Neural progenitor cell (in vitro differentiated cells): ENCODE results near the gene RTN4RL1. TPM values are rescaled to one million over a fixed set of nuclear protein-coding genes. Genes with fewer than 3 reads are reported as not detected.
A peak's percentile ranks its signal among the peaks of the same experiment; 100 is the strongest.

Experiments
- DNase-seq: peaks from one replicate; pipeline ENCODE4 v3.0.0-alpha.2; 2016; ENCODE audit warnings: low spot score
- H2AFZ ChIP-seq: fragments of 200-600 bp; sonication (generic); replicated peaks from 2 replicates; pipeline ENCODE4 v1.6.1; 2016; ENCODE audit warnings: antibody characterized with exemption
- H3F3A ChIP-seq: fragments of 200-600 bp; sonication (generic); 2 replicates; pipeline ENCODE4 v1.6.1; 2016; ENCODE audit warnings: antibody characterized with exemption, low read depth
- H3K27ac ChIP-seq: fragments of 200-600 bp; sonication (generic); 2 replicates; pipeline ENCODE4 v1.5.1; 2016; ENCODE audit warnings: mild to moderate bottlenecking
- H3K27me3 ChIP-seq: fragments of 200-600 bp; sonication (generic); 2 replicates; pipeline ENCODE4 v1.6.1; 2016; ENCODE audit warnings: mild to moderate bottlenecking, moderate library complexity
- H3K36me3 ChIP-seq: fragments of 200-600 bp; sonication (generic); 2 replicates; pipeline ENCODE4 v1.5.1; 2016
- H3K4me1 ChIP-seq: fragments of 200-600 bp; sonication (generic); 2 replicates; pipeline ENCODE4 v1.6.1; 2016; ENCODE audit warnings: mixed run types
- H3K4me2 ChIP-seq: fragments of 200-600 bp; sonication (generic); 2 replicates; pipeline ENCODE4 v1.6.1; 2016
- H3K4me3 ChIP-seq: fragments of 200-600 bp; sonication (generic); 2 replicates; pipeline ENCODE4 v1.5.1; 2016
- H3K79me2 ChIP-seq: fragments of 200-600 bp; sonication (generic); 2 replicates; pipeline ENCODE4 v1.6.1; 2016; ENCODE audit warnings: low read depth
- H3K9ac ChIP-seq: fragments of 200-600 bp; sonication (generic); 2 replicates; pipeline ENCODE4 v1.6.1; 2016
- H3K9me3 ChIP-seq: fragments of 200-600 bp; sonication (generic); 2 replicates; pipeline ENCODE4 v1.5.1; 2016; ENCODE audit warnings: low read depth
- H4K20me1 ChIP-seq: fragments of 200-600 bp; sonication (generic); 2 replicates; pipeline ENCODE4 v1.6.1; 2016; ENCODE audit warnings: low read depth
- H3K27ac Mint-ChIP-seq: 3 replicates; pipeline ENCODE4 v1.8.0; 2021; ENCODE audit warnings: mixed read lengths
- H3K27me3 Mint-ChIP-seq: 2 replicates; pipeline ENCODE4 v1.8.0; 2022; ENCODE audit warnings: low read depth, mild to moderate bottlenecking, inconsistent platforms, moderate library complexity, mixed read lengths; ENCODE audit not compliant: insufficient read depth
- H3K36me3 Mint-ChIP-seq: 3 replicates; pipeline ENCODE4 v1.8.0; 2021; ENCODE audit warnings: mixed read lengths
- H3K4me1 Mint-ChIP-seq: 3 replicates; pipeline ENCODE4 v1.8.0; 2021; ENCODE audit warnings: mixed read lengths
- H3K4me3 Mint-ChIP-seq: 3 replicates; pipeline ENCODE4 v1.8.0; 2021; ENCODE audit warnings: mild to moderate bottlenecking, moderate library complexity, mixed read lengths
- H3K9me3 Mint-ChIP-seq: 3 replicates; pipeline ENCODE4 v1.8.0; 2020; ENCODE audit warnings: mixed read lengths
- CTCF ChIP-seq: fragments of 200-600 bp; sonication (generic); IDR thresholded peaks from 2 replicates; pipeline ENCODE4 v1.5.1; 2017; ENCODE audit warnings: antibody characterized with exemption, mild to moderate bottlenecking
- EZH2 ChIP-seq: fragments of 200-600 bp; sonication (generic); IDR thresholded peaks from 2 replicates; pipeline ENCODE4 v1.6.1; 2017; ENCODE audit warnings: antibody characterized with exemption, mild to moderate bottlenecking, moderate library complexity
- EZH2phosphoT487 ChIP-seq: fragments of 200-600 bp; sonication (generic); IDR thresholded peaks from 2 replicates; pipeline ENCODE4 v1.6.1; 2017; ENCODE audit warnings: antibody characterized with exemption
- total RNA-seq: library from RNA; depleted of rRNA; stranded (reverse); fragments of >200 nt; gene quantifications from 2 replicates; pipeline ENCODE4 v1.2.3, GENCODE V29; 2015; ENCODE audit warnings: low replicate concordance

RTN4RL1 gene
- total RNA-seq, 1 donor from 2014 or later, result 3.4 TPM

- H3K9ac ChIP-seq, result no peak overlapping the region
These were observed 83.7 kb downstream of the RTN4RL1 start for GRCh38 chr17:1941272-1942065.

GRCh38 chr17:1940810-1941185 lies 84.3 kb downstream of the RTN4RL1 start:
- no peak overlapping the region for H3K4me2 ChIP-seq
- no peaks in the 10 kb centered on the region for H3K9me3 ChIP-seq
- H3K79me2 ChIP-seq, result no peaks in the 10 kb centered on the region
- DNase-seq, result peak; percentile 31
- Mint-ChIP-seq H3K4me3 (no peak overlapping the region), H3K9me3 (no peaks in the 10 kb centered on the region), H3K36me3 (no peaks in the 10 kb centered on the region), H3K4me1 (peaks cover 16% of the 10 kb centered on the region), H3K27ac (peak overlapping the region; percentile 82), H3K27me3 (peaks cover 6% of the 10 kb centered on the region)
- H3K4me1 ChIP-seq, result peaks cover 23% of the 10 kb centered on the region
- H3K36me3 ChIP-seq, result no peaks in the 10 kb centered on the region
- peaks cover 4% of the 10 kb centered on the region for H3F3A ChIP-seq
- no peaks in the 10 kb centered on the region for H4K20me1 ChIP-seq
- TF ChIP-seq EZH2phosphoT487 (no peak), CTCF (no peak), EZH2 (no peak)
- H3K4me3 ChIP-seq, result no peak overlapping the region
- no peak overlapping the region for H3K9ac ChIP-seq
- no peak overlapping the region for H3K27ac ChIP-seq
- H2AFZ ChIP-seq, result no peak overlapping the region
- no peaks in the 10 kb centered on the region for H3K27me3 ChIP-seq

More at GRCh38 chr17:1941272-1942065, 83.7 kb downstream of the RTN4RL1 start:
- Histone ChIP-seq H3F3A (peaks cover 11% of the 10 kb centered on the region), H3K4me2 (peak overlapping the region; percentile 42), H2AFZ (no peak overlapping the region), H3K4me3 (no peak overlapping the region), H3K27me3 (no peaks in the 10 kb centered on the region), H3K4me1 (peaks cover 30% of the 10 kb centered on the region), H4K20me1 (no peaks in the 10 kb centered on the region), H3K9me3 (no peaks in the 10 kb centered on the region), H3K27ac (no peak overlapping the region), H3K36me3 (no peaks in the 10 kb centered on the region), H3K79me2 (no peaks in the 10 kb centered on the region)
- TF ChIP-seq CTCF (no peak), EZH2 (no peak), EZH2phosphoT487 (no peak)
- Mint-ChIP-seq H3K4me3 (no peak overlapping the region), H3K27me3 (peaks cover 6% of the 10 kb centered on the region), H3K4me1 (peaks cover 23% of the 10 kb centered on the region), H3K9me3 (no peaks in the 10 kb centered on the region), H3K27ac (no peak overlapping the region), H3K36me3 (no peaks in the 10 kb centered on the region)
- peak; percentile 35 for DNase-seq

DNA sequence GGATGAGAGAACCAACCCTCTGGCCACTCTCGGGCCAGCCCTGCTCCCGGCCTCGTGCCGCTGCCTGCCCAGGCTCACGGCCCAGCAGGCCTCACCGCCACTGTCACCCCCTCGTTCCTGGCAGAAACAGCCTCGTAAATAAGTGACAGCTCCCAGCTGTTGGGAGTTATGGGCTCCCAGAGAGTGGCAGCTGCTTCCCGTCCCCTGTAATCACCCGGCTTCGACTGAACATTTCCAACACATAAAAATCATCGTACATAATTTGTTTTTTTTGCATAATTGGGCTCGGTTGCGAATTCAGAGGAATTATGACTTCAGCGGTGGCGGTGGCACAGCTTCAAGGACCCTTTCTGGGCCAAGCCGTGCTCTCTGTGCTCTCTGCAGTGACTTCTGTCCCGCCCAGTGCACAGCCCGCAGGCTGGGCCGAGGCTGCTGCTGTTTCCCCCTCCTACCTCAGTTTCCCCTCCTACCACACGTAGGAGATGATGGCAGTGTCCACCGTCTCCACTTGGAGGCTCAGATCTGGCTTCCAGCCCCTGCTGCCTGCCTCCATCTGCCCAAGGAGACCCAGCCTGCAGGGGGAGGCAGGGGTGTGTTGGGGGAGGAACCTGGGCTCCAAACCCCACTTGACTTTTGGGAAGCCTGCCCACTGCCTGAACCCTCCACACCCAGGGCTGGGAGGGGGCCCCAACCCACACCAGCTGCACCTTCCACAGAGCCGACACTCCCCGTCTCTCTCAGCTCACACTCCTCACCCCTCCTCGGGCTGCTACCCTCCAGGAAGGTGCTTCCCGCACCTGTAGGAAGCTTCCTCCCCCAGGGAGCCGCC lies 84.9 kb downstream of the RTN4RL1 start:
- Histone ChIP-seq H4K20me1 (no peaks in the 10 kb centered on the region), H3K36me3 (no peaks in the 10 kb centered on the region), H3K27me3 (no peaks in the 10 kb centered on the region), H2AFZ (no peak overlapping the region), H3F3A (no peaks in the 10 kb centered on the region), H3K27ac (no peak overlapping the region), H3K4me1 (peaks cover 21% of the 10 kb centered on the region), H3K9ac (no peak overlapping the region), H3K79me2 (no peaks in the 10 kb centered on the region), H3K4me3 (no peak overlapping the region), H3K9me3 (no peaks in the 10 kb centered on the region), H3K4me2 (no peak overlapping the region)
- Mint-ChIP-seq H3K27ac (peak overlapping the region; percentile 82), H3K4me1 (peaks cover 14% of the 10 kb centered on the region), H3K4me3 (no peak overlapping the region), H3K9me3 (no peaks in the 10 kb centered on the region), H3K27me3 (peaks cover 6% of the 10 kb centered on the region), H3K36me3 (no peaks in the 10 kb centered on the region)
- TF ChIP-seq EZH2phosphoT487 (no peak), CTCF (no peak), EZH2 (no peak)
- DNase-seq, result no peak
